BLaER1 treated with 17β-estradiol and CSF1 and Interleukin-3, amounts not matched to agents 10 nM and 100 nM (cell line): ENCODE results near the gene OR10V1.

Experiments
- H3K27ac ChIP-seq, 11 experiments: shearing (Covaris generic); formaldehyde crosslinking; 2 replicates each; pipeline ENCODE4 v1.8.1; 2022
- H3K27me3 ChIP-seq, 11 experiments: shearing (Covaris generic); formaldehyde crosslinking; 2 replicates each; pipeline ENCODE4 v1.8.1; 2022
- H3K36me3 ChIP-seq, 11 experiments: shearing (Covaris generic); formaldehyde crosslinking; 2 replicates each; pipeline ENCODE4 v1.8.1; 2022
- H3K4me1 ChIP-seq, 10 experiments: shearing (Covaris generic); formaldehyde crosslinking; 2 replicates each; pipeline ENCODE4 v1.8.1; 2022
- H3K4me2 ChIP-seq, 11 experiments: shearing (Covaris generic); formaldehyde crosslinking; 2 replicates each; pipeline ENCODE4 v1.8.1; 2022
- H3K4me3 ChIP-seq, 10 experiments: shearing (Covaris generic); formaldehyde crosslinking; 2 replicates each; pipeline ENCODE4 v1.8.1; 2022
- H3K9ac ChIP-seq, 11 experiments: shearing (Covaris generic); formaldehyde crosslinking; 2 replicates each; pipeline ENCODE4 v1.8.1; 2022
- H3K9me3 ChIP-seq, 11 experiments: shearing (Covaris generic); formaldehyde crosslinking; replicated peaks in 1 of 11; 2 replicates each; pipeline ENCODE4 v1.8.1; 2022
- H4K20me1 ChIP-seq, 11 experiments: shearing (Covaris generic); formaldehyde crosslinking; 2 replicates each; pipeline ENCODE4 v1.8.1; 2022
- Cebpa-rat ChIP-seq, 11 experiments: shearing (Covaris generic); IDR thresholded peaks; 2 replicates each; pipeline ENCODE4 v1.8.1; 2022

OR10V1 gene

DNA sequence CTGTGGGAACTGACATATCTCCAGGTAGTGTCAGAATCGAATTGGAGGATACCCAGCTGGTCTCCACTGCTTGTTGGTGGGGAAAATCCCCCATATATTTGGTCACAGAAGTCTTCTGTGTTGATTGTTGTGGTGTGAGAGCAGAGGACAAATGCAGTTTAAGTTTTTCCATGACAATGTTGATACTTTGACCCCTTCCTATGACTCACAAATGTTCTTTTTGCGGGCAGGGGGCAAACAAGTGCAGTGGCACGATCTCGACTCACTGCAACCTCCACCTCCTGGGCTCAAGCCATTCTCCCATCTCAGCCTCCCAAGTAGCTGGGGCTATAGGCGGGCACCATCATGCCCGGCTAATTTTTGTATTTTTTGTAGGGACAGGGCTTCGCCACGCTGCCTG, 37.4 kb downstream of the OR10V1 start:
- H3K9me3 ChIP-seq, result no peaks in the 10 kb centered on the region
- H4K20me1 ChIP-seq, result no peaks in the 10 kb centered on the region
- H3K4me2 ChIP-seq, result no peak overlapping the region
- no peak overlapping the region for H3K9ac ChIP-seq
- H3K27me3 ChIP-seq, result no peaks in the 10 kb centered on the region
- H3K4me1 ChIP-seq, result peaks cover 0 to 6% (median 0%) of the 10 kb centered on the region in 10 experiments; a peak in 3 of 20 replicates
- H3K36me3 ChIP-seq, result no peaks in the 10 kb centered on the region
- TF ChIP-seq Cebpa-rat (IDR thresholded peaks at IDR 0.05), result no peak
- H3K27ac ChIP-seq, result no peak overlapping the region
- H3K4me3 ChIP-seq, result no peak overlapping the region

DNA sequence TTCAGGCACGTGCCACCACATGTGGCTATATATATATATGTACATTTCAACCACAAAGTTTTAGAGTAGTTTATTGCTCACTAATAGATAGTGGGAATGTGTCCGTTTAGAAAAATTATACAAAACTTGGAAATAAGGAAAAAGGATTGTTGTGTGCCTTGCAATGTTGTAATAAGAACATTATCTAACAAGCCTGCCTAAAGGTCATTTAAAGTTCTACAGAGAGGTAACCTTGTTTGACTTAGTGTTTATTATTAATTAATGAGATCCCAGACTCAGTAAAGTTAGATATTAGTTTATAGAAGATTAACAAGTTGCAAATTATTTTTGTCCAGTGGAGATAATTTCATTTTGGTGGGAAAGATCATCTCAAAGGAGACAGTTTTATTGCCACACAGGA, 39.4 kb downstream of the OR10V1 start:
- no peak for TF ChIP-seq Cebpa-rat (IDR thresholded peaks at IDR 0.05)
- Histone ChIP-seq H3K9ac (no peak overlapping the region), H4K20me1 (no peaks in the 10 kb centered on the region), H3K9me3 (no peaks in the 10 kb centered on the region), H3K36me3 (no peaks in the 10 kb centered on the region), H3K27me3 (no peaks in the 10 kb centered on the region), H3K27ac (no peak overlapping the region), H3K4me1 (peaks cover 8 to 12% (median 10%) of the 10 kb centered on the region in 10 experiments; a peak in 19 of 20 replicates), H3K4me3 (no peak overlapping the region), H3K4me2 (no peak overlapping the region)

DNA sequence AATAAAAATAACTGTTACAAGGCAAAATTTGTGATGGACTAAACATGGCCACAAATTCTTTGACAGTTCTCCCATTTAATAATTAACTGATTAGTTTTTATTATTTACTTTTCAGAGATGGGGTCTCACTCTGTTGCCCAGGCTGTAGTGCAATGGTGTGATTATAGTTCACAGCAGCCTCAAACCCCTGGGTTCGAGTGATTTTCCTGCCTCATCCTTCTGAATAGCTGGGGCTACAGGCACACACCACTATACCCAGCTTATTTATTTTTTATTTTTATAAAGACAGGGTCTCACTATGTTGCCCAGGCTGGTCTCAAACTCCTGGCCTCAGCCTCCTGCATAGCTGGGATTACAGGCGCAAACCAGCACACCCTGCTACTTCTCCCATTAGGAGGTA, 40.4 kb downstream of the OR10V1 start:
- H3K27me3 ChIP-seq, result no peaks in the 10 kb centered on the region
- peaks cover 8 to 12% (median 10%) of the 10 kb centered on the region in 10 experiments; a peak in 19 of 20 replicates for H3K4me1 ChIP-seq
- TF ChIP-seq Cebpa-rat (IDR thresholded peaks at IDR 0.05), result no peak

DNA sequence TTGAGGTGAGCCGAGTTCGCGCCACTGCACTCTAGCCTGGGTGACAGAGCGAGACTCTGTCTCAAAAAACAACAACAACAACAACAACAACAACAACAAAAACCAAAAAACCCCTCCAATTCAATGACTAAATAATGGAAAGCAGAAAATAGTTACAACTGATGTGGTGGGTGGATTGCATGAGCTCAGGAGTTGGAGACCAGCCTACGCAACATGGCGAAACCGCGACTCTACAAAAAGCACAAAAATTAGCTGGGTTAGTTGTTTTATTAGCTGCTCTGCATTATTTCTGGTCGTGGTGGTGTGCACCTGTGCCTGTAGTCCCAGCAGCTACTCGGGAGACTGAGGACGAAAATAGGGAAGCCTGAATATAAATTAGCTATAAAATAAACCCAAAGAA, 42.2 kb downstream of the OR10V1 start:
- H3K36me3 ChIP-seq, result peaks cover 3 to 7% (median 4%) of the 10 kb centered on the region in 11 experiments
- H4K20me1 ChIP-seq, result peaks cover 0 to 19% (median 15%) of the 10 kb centered on the region in 11 experiments; a peak in 14 of 22 replicates
- H3K9me3 ChIP-seq, result no peaks in the 10 kb centered on the region
- no peak for TF ChIP-seq Cebpa-rat (IDR thresholded peaks at IDR 0.05)
- H3K4me2 ChIP-seq, result no peak overlapping the region
- no peak overlapping the region for H3K27ac ChIP-seq
- H3K4me3 ChIP-seq, result no peak overlapping the region
- no peak overlapping the region for H3K9ac ChIP-seq
- peaks cover 24 to 28% (median 26%) of the 10 kb centered on the region in 10 experiments for H3K4me1 ChIP-seq
- no peaks in the 10 kb centered on the region for H3K27me3 ChIP-seq

More for the DNA sequence above, 40.4 kb downstream of the OR10V1 start:
- Histone ChIP-seq H4K20me1 (peaks cover 0 to 1% (median 0%) of the 10 kb centered on the region in 11 experiments; a peak in 6 of 22 replicates), H3K9me3 (no peaks in the 10 kb centered on the region), H3K4me2 (no peak overlapping the region), H3K27ac (no peak overlapping the region), H3K9ac (no peak overlapping the region), H3K36me3 (no peaks in the 10 kb centered on the region), H3K4me3 (no peak overlapping the region)

DNA sequence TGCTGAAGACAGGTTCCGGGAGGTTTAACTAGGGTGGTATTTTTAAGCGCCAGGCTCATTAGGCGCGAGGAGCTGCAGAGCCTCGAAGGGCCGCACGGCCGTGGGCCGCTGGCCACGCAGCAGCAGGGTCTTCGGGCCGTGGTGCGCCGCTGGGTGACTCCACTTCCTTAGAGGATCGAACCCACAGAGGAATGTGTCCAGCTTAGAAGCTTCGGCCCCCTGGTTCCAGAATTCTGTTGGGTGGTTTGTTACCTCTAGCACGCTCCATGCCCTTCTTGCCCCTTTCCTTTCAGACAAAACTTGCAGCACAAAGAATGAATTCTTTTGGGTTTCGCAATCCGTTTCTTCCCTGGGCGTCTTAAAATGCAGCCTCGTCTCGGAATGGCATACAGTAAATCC, 44.0 kb downstream of the OR10V1 start:
- Histone ChIP-seq H3K27ac (peak overlapping the region; percentile 76 to 98 (median 89)), H3K27me3 (no peaks in the 10 kb centered on the region), H3K9ac (peak overlapping the region; percentile 77 to 93 (median 87)), H3K4me1 (peaks cover 25 to 44% (median 28%) of the 10 kb centered on the region in 10 experiments), H3K4me3 (peak overlapping the region; percentile 76 to 90 (median 84)), H3K4me2 (peak overlapping the region; percentile 84 to 94 (median 88)), H3K9me3 (no peaks in the 10 kb centered on the region), H3K36me3 (peaks cover 22 to 26% (median 23%) of the 10 kb centered on the region in 11 experiments), H4K20me1 (peaks cover 3 to 34% (median 24%) of the 10 kb centered on the region in 11 experiments; a peak in 18 of 22 replicates)
- peak in 10 of 11 experiments; percentile 22 to 92 (median 51); a peak in 12 of 22 replicates for TF ChIP-seq Cebpa-rat (IDR thresholded peaks at IDR 0.05)

DNA sequence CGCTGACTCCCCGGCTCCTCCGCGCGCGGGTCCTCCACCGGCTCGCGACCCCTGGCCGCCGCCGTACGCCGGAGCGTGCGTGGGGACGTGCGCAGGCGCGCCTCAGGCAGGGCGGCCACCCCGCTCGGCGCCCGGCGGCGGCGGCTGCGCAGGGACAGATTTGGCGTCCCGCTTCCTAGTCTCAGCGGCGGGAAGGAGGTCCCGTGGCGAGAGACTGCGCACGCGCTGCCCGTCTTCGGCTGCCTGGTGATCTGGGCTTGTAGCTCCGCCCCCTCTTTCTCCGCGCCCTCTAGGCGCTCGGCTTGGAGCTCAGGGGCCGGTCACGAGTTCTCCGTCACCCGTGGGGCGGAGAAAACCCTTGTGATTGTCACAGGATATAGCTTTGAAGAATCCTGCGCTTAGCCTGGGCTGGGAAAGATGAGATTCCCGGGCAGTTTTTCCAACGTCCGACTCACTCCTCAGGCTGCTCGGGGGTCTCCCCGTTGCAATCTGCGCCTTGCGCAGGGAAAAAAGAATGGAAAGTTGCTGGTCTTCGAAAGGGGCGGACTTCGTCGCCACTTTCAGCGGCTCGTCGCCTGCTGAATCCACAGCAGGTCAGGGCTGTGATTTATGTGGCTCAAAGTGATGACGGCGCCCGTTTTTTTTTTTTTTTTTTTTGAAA, 44.6 kb downstream of the OR10V1 start, which contains the start of gene PATL1:
Gene PATL1, minus strand, starts transcription at position 88 of the 661 bp plus-strand sequence. CDS start 142 bp downstream, outside the sequence.
- Histone ChIP-seq H3K9me3 (no peaks in the 10 kb centered on the region), H3K27me3 (no peaks in the 10 kb centered on the region), H4K20me1 (peaks cover 3 to 39% (median 28%) of the 10 kb centered on the region in 11 experiments; a peak in 19 of 22 replicates), H3K4me1 (peaks cover 25 to 49% (median 28%) of the 10 kb centered on the region in 10 experiments), H3K27ac (peak within 1 kb of the TSS; percentile 76 to 98 (median 89)), H3K4me3 (peak within 1 kb of the TSS; percentile 76 to 90 (median 84)), H3K9ac (peak within 1 kb of the TSS; percentile 77 to 93 (median 87)), H3K36me3 (peaks cover 27 to 31% (median 28%) of the 10 kb centered on the region in 11 experiments), H3K4me2 (peak within 1 kb of the TSS; percentile 88 to 99 (median 95))
- TF ChIP-seq Cebpa-rat (IDR thresholded peaks at IDR 0.05), result no peak

GRCh38 chr11:59668188-59668949, 45.3 kb downstream of the OR10V1 start:
- H4K20me1 ChIP-seq, result peaks cover 7 to 46% (median 35%) of the 10 kb centered on the region in 11 experiments; a peak in 19 of 22 replicates
- H3K9ac ChIP-seq, result peak overlapping the region; percentile 77 to 93 (median 87)
- no peaks in the 10 kb centered on the region for H3K27me3 ChIP-seq
- H3K36me3 ChIP-seq, result peaks cover 34 to 38% (median 35%) of the 10 kb centered on the region in 11 experiments
- peak overlapping the region; percentile 76 to 98 (median 89) for H3K27ac ChIP-seq
- no peak for TF ChIP-seq Cebpa-rat (IDR thresholded peaks at IDR 0.05)
- H3K4me2 ChIP-seq, result peak overlapping the region; percentile 87 to 99 (median 95)
- no peaks in the 10 kb centered on the region for H3K9me3 ChIP-seq
- H3K4me1 ChIP-seq, result peaks cover 25 to 55% (median 28%) of the 10 kb centered on the region in 10 experiments
- H3K4me3 ChIP-seq, result peak overlapping the region; percentile 76 to 90 (median 84)

GRCh38 chr11:59667812-59668187, 45.8 kb downstream of the OR10V1 start:
- no peak for TF ChIP-seq Cebpa-rat (IDR thresholded peaks at IDR 0.05)
- peaks cover 38 to 44% (median 41%) of the 10 kb centered on the region in 11 experiments for H3K36me3 ChIP-seq
- H3K4me3 ChIP-seq, result peak overlapping the region; percentile 76 to 90 (median 84)
- peak overlapping the region; percentile 75 to 98 (median 85); a peak in 20 of 22 replicates for H3K27ac ChIP-seq
- H3K9me3 ChIP-seq, result no peaks in the 10 kb centered on the region
- no peaks in the 10 kb centered on the region for H3K27me3 ChIP-seq
- H3K4me1 ChIP-seq, result peaks cover 25 to 61% (median 28%) of the 10 kb centered on the region in 10 experiments
- H3K9ac ChIP-seq, result peak overlapping the region; percentile 77 to 93 (median 87)
- H4K20me1 ChIP-seq, result peaks cover 7 to 52% (median 39%) of the 10 kb centered on the region in 11 experiments; a peak in 19 of 22 replicates
- peak overlapping the region; percentile 87 to 99 (median 95) for H3K4me2 ChIP-seq
